Smooth muscle cell (in vitro differentiated cells): ENCODE results near the gene TCN2. TPM values are rescaled to one million over a fixed set of nuclear protein-coding genes. Genes with fewer than 3 reads are reported as not detected.
A peak's percentile ranks its signal among the peaks of the same experiment; 100 is the strongest.

Experiments
- DNase-seq: peaks from one replicate; lab custom pipeline; 2025; ENCODE audit not compliant: unreplicated experiment; lab: John Stamatoyannopoulos, UW
- H2AFZ ChIP-seq: fragments of 200-600 bp; sonication (generic); 2 replicates; pipeline ENCODE4 v1.6.0; 2016; ENCODE audit warnings: antibody characterized with exemption, low read depth, mild to moderate bottlenecking
- H3F3A ChIP-seq: fragments of 200-600 bp; sonication (generic); 2 replicates; pipeline ENCODE4 v1.6.0; 2017; ENCODE audit warnings: antibody characterized with exemption, low read depth
- H3K27ac ChIP-seq: fragments of 200-600 bp; sonication (generic); 2 replicates; pipeline ENCODE4 v1.5.1; 2016; ENCODE audit warnings: low read depth, mild to moderate bottlenecking
- H3K27me3 ChIP-seq: fragments of 200-600 bp; sonication (generic); 2 replicates; pipeline ENCODE4 v1.6.1; 2016; ENCODE audit warnings: low read depth, mild to moderate bottlenecking
- H3K36me3 ChIP-seq: fragments of 200-600 bp; sonication (generic); 2 replicates; pipeline ENCODE4 v1.5.1; 2016; ENCODE audit warnings: low read depth
- H3K4me1 ChIP-seq: fragments of 200-600 bp; sonication (generic); 2 replicates; pipeline ENCODE4 v1.5.1; 2016; ENCODE audit warnings: low read depth
- H3K4me2 ChIP-seq: fragments of 200-600 bp; sonication (generic); 2 replicates; pipeline ENCODE4 v1.6.0; 2016; ENCODE audit warnings: mild to moderate bottlenecking
- H3K4me3 ChIP-seq: fragments of 200-600 bp; sonication (generic); 2 replicates; pipeline ENCODE4 v1.5.1; 2016; ENCODE audit warnings: mild to moderate bottlenecking
- H3K79me2 ChIP-seq: fragments of 200-600 bp; sonication (generic); 2 replicates; pipeline ENCODE4 v1.6.0; 2016; ENCODE audit warnings: low read depth, mild to moderate bottlenecking
- H3K9ac ChIP-seq: fragments of 200-600 bp; sonication (generic); 2 replicates; pipeline ENCODE4 v1.6.0; 2016; ENCODE audit warnings: low read depth
- H3K9me3 ChIP-seq: fragments of 200-600 bp; sonication (generic); replicated peaks from 2 replicates; pipeline ENCODE4 v1.5.1; 2016; ENCODE audit warnings: low read depth
- H4K20me1 ChIP-seq: fragments of 200-600 bp; sonication (generic); 2 replicates; pipeline ENCODE4 v1.6.0; 2016; ENCODE audit warnings: low read depth
- CTCF ChIP-seq: fragments of 200-600 bp; sonication (generic); IDR thresholded peaks from 2 replicates; pipeline ENCODE4 v1.5.1; 2017; ENCODE audit warnings: borderline replicate concordance, mild to moderate bottlenecking, antibody characterized with exemption; ENCODE audit not compliant: insufficient read depth, poor library complexity, severe bottlenecking
- WGBS: methylation state at CpG from one replicate; pipeline ENCODE4 v1.1.7; 2016; ENCODE audit warnings: low lambda C conversion rate; 5-methylcytosine and 5-hydroxymethylcytosine counted together
- polyA plus RNA-seq: library from polyadenylated mRNA; unstranded; fragments of >200 nt; fragmentation: Nextera tagmentation; extraction: Ambion mirVana; gene quantifications from 2 replicates; pipeline ENCODE4 v1.2.1, GENCODE V29; 2016
- total RNA-seq: library from RNA; depleted of rRNA; stranded (reverse); fragments of >200 nt; gene quantifications from 2 replicates; pipeline ENCODE4 v1.2.3, GENCODE V29; 2014

Gene TCN2
- total and polyA plus RNA-seq, 2 experiments from 2014 or later: 3.3 to 5.2 TPM

- Histone ChIP-seq H2AFZ (no peak overlapping the region), H3K27me3 (peaks cover 9% of the 10 kb centered on the region), H3F3A (no peaks in the 10 kb centered on the region), H4K20me1 (peaks cover 5% of the 10 kb centered on the region), H3K4me3 (peak overlapping the region; percentile 23), H3K79me2 (no peaks in the 10 kb centered on the region), H3K27ac (no peak overlapping the region), H3K4me2 (peak overlapping the region; percentile 61), H3K36me3 (peaks cover 3% of the 10 kb centered on the region), H3K9ac (no peak overlapping the region), H3K9me3 (no peaks in the 10 kb centered on the region), H3K4me1 (peaks cover 4% of the 10 kb centered on the region)
- WGBS: 69% methylated on average over 12 of the region's 12 CpGs
- no peak for DNase-seq
- TF ChIP-seq CTCF: no peak
Measured at GRCh38 chr22:30574997-30575671, 31.8 kb upstream of the TCN2 start.

GRCh38 chr22:30575859-30576258 lies 31.1 kb upstream of the TCN2 start:
- Histone ChIP-seq H3K4me2 (no peak overlapping the region), H3K4me3 (no peak overlapping the region), H4K20me1 (peaks cover 5% of the 10 kb centered on the region), H3K27me3 (peaks cover 9% of the 10 kb centered on the region), H3K79me2 (no peaks in the 10 kb centered on the region), H3K36me3 (peaks cover 3% of the 10 kb centered on the region), H3K9ac (no peak overlapping the region), H3K4me1 (peaks cover 4% of the 10 kb centered on the region), H2AFZ (no peak overlapping the region), H3F3A (no peaks in the 10 kb centered on the region), H3K27ac (no peak overlapping the region), H3K9me3 (no peaks in the 10 kb centered on the region)
- DNase-seq: no peak
- 94% methylated on average over 15 of the region's 15 CpGs for WGBS
- no peak for TF ChIP-seq CTCF

GRCh38 chr22:30578481-30578880 lies 28.5 kb upstream of the TCN2 start:
- TF ChIP-seq CTCF: no peak
- Histone ChIP-seq H3K27me3 (peaks cover 7% of the 10 kb centered on the region), H3K4me2 (no peak overlapping the region), H3K9me3 (no peaks in the 10 kb centered on the region), H3K4me3 (no peak overlapping the region), H3K79me2 (no peaks in the 10 kb centered on the region), H3K4me1 (peaks cover 4% of the 10 kb centered on the region), H3K36me3 (peaks cover 3% of the 10 kb centered on the region), H3K27ac (no peak overlapping the region), H4K20me1 (peaks cover 5% of the 10 kb centered on the region), H2AFZ (no peak overlapping the region), H3K9ac (no peak overlapping the region), H3F3A (no peaks in the 10 kb centered on the region)
- DNase-seq: no peak
- WGBS: 97% methylated on average over 12 of the region's 12 CpGs

- Histone ChIP-seq H3K79me2 (no peaks in the 10 kb centered on the region), H3F3A (no peaks in the 10 kb centered on the region), H2AFZ (no peak overlapping the region), H3K36me3 (peaks cover 3% of the 10 kb centered on the region), H3K4me2 (no peak overlapping the region), H3K27ac (no peak overlapping the region), H4K20me1 (no peaks in the 10 kb centered on the region), H3K27me3 (no peaks in the 10 kb centered on the region), H3K9me3 (no peaks in the 10 kb centered on the region), H3K9ac (no peak overlapping the region), H3K4me1 (no peaks in the 10 kb centered on the region), H3K4me3 (no peak overlapping the region)
- no peak for DNase-seq
- 93% methylated on average over 6 of the region's 6 CpGs for WGBS
- no peak for TF ChIP-seq CTCF
Measured at GRCh38 chr22:30580896-30581295, 26.1 kb upstream of the TCN2 start.
